NT2/D1 (cell line): Measurements from ENCODE around the gene SP2.

ENCODE experiments used
- DNase-seq: peaks from one replicate; pipeline ENCODE4 v3.0.0-alpha.2; 2011; ENCODE audit warnings: low read depth, low spot score
- H3K27me3 ChIP-seq: 2 replicates; pipeline ENCODE4 v1.6.0; 2011; ENCODE audit warnings: mild to moderate bottlenecking; ENCODE audit not compliant: insufficient read length, insufficient read depth
- H3K36me3 ChIP-seq: 2 replicates; pipeline ENCODE4 v1.6.1; 2011; ENCODE audit warnings: mild to moderate bottlenecking, low read length, mixed read lengths; ENCODE audit not compliant: insufficient read depth, insufficient read length
- H3K4me1 ChIP-seq: 2 replicates; pipeline ENCODE4 v1.5.1; 2011; ENCODE audit not compliant: insufficient read depth, insufficient read length
- H3K4me3 ChIP-seq: 2 replicates; pipeline ENCODE4 v1.5.1; 2011; ENCODE audit warnings: low read depth; ENCODE audit not compliant: insufficient read length
- H3K9ac ChIP-seq: 2 replicates; pipeline ENCODE4 v1.6.0; 2011; ENCODE audit warnings: low read depth; ENCODE audit not compliant: insufficient read length
- H3K9me3 ChIP-seq: 2 replicates; pipeline ENCODE4 v1.5.1; 2011; ENCODE audit warnings: mild to moderate bottlenecking, low read length; ENCODE audit not compliant: insufficient read depth
- SUZ12 ChIP-seq: IDR thresholded peaks from 2 replicates; pipeline ENCODE4 v1.6.1; 2011; ENCODE audit not compliant: insufficient read length, insufficient read depth; ENCODE audit errors: extremely low read depth
- YY1 ChIP-seq: IDR thresholded peaks from 2 replicates; pipeline ENCODE4 v1.6.1; 2011; ENCODE audit not compliant: insufficient read length, insufficient read depth
- ZNF274 ChIP-seq: IDR thresholded peaks from 2 replicates; pipeline ENCODE4 v1.6.1; 2011; ENCODE audit warnings: mild to moderate bottlenecking, low read depth, low read length

SP2 gene

GRCh38 chr17:47879028-47879585, 16.9 kb upstream of the SP2 start:
- Histone ChIP-seq H3K9ac (no peak overlapping the region), H3K27me3 (no peaks in the 10 kb centered on the region), H3K9me3 (no peaks in the 10 kb centered on the region), H3K4me3 (no peak overlapping the region), H3K4me1 (peaks cover 21% of the 10 kb centered on the region), H3K36me3 (no peaks in the 10 kb centered on the region)
- TF ChIP-seq SUZ12 (no peak), YY1 (no peak), ZNF274 (no peak)
- no peak for DNase-seq

GRCh38 chr17:47879776-47880454, 16.1 kb upstream of the SP2 start:
- peaks cover 26% of the 10 kb centered on the region for H3K4me1 ChIP-seq

GRCh38 chr17:47882247-47882646, 13.8 kb upstream of the SP2 start:
- Histone ChIP-seq H3K4me3 (no peak overlapping the region), H3K9ac (no peak overlapping the region), H3K36me3 (no peaks in the 10 kb centered on the region), H3K9me3 (no peaks in the 10 kb centered on the region), H3K27me3 (no peaks in the 10 kb centered on the region), H3K4me1 (peaks cover 27% of the 10 kb centered on the region)
- TF ChIP-seq YY1, result no peak
- no peak for TF ChIP-seq ZNF274
- TF ChIP-seq SUZ12, result no peak
- no peak for DNase-seq

More at GRCh38 chr17:47879776-47880454, 16.1 kb upstream of the SP2 start:
- H3K9ac ChIP-seq, result no peak overlapping the region
- DNase-seq, result no peak
- H3K9me3 ChIP-seq, result no peaks in the 10 kb centered on the region
- TF ChIP-seq ZNF274 (no peak), YY1 (no peak)
- no peaks in the 10 kb centered on the region for H3K27me3 ChIP-seq
- H3K36me3 ChIP-seq, result no peaks in the 10 kb centered on the region
- no peak overlapping the region for H3K4me3 ChIP-seq

- no peaks in the 10 kb centered on the region for H3K9me3 ChIP-seq
- peaks cover 22% of the 10 kb centered on the region for H3K4me1 ChIP-seq
- H3K4me3 ChIP-seq, result no peak overlapping the region
- H3K27me3 ChIP-seq, result no peaks in the 10 kb centered on the region
- no peak overlapping the region for H3K9ac ChIP-seq
- no peaks in the 10 kb centered on the region for H3K36me3 ChIP-seq
- TF ChIP-seq SUZ12 (no peak), ZNF274 (no peak), YY1 (no peak)
- no peak for DNase-seq
Measured at GRCh38 chr17:47882695-47883588, 13.1 kb upstream of the SP2 start.

GRCh38 chr17:47883589-47884426, 12.2 kb upstream of the SP2 start:
- no peak overlapping the region for H3K4me3 ChIP-seq
- TF ChIP-seq YY1 (no peak), SUZ12 (no peak), ZNF274 (no peak)
- DNase-seq, result no peak
- no peaks in the 10 kb centered on the region for H3K27me3 ChIP-seq
- H3K9me3 ChIP-seq, result no peaks in the 10 kb centered on the region
- no peaks in the 10 kb centered on the region for H3K36me3 ChIP-seq
- peaks cover 21% of the 10 kb centered on the region for H3K4me1 ChIP-seq
- H3K9ac ChIP-seq, result no peak overlapping the region

GRCh38 chr17:47884427-47884740, 11.7 kb upstream of the SP2 start:
- TF ChIP-seq ZNF274 (no peak), SUZ12 (no peak), YY1 (no peak)
- no peaks in the 10 kb centered on the region for H3K9me3 ChIP-seq
- DNase-seq, result no peak
- no peak overlapping the region for H3K9ac ChIP-seq
- H3K36me3 ChIP-seq, result no peaks in the 10 kb centered on the region
- H3K4me3 ChIP-seq, result no peak overlapping the region
- peaks cover 24% of the 10 kb centered on the region for H3K4me1 ChIP-seq
- no peaks in the 10 kb centered on the region for H3K27me3 ChIP-seq
